ENCODE measurements around the gene EVX2.

Gene EVX2

GRCh38 chr2:176081376-176081836 lies 2.4 kb downstream of the EVX2 start:
- Histone ChIP-seq H2BK15ac (replicated peaks; ENCODE audit: low read depth) (no peak overlapping the region), H3K23ac (ENCODE audit: low read length) (no peak overlapping the region), H3K27me3 (ENCODE audit: insufficient read depth, low read length, poor library complexity) (peaks cover 81% of the 10 kb centered on the region), H3K79me2 (ENCODE audit: control insufficient read depth, insufficient read depth, low read length) (no peaks in the 10 kb centered on the region), H3K18ac (ENCODE audit: low read length) (no peak overlapping the region), H4K5ac (ENCODE audit: low read length) (no peak overlapping the region), H3K56ac (ENCODE audit: low read length) (no peak overlapping the region), H3K36me3 (ENCODE audit: control insufficient read depth, insufficient read depth, low read length) (no peaks in the 10 kb centered on the region), H3K79me1 (ENCODE audit: low read length) (no peaks in the 10 kb centered on the region), H3K9ac (ENCODE audit: low read length) (no peak overlapping the region), H3K4me3 (ENCODE audit: low read length) (no peak overlapping the region), H3K4me2 (ENCODE audit: low read length) (no peak overlapping the region), H3K27ac (ENCODE audit: low read depth, low read length) (no peak overlapping the region), H3K4ac (ENCODE audit: low read depth, low read length) (no peak overlapping the region), H3K4me1 (ENCODE audit: control insufficient read depth, low read depth, low read length) (peaks cover 5% of the 10 kb centered on the region), H4K8ac (ENCODE audit: low read depth, low read length) (no peak overlapping the region), H2BK5ac (ENCODE audit: low read length) (no peak overlapping the region), H2BK120ac (ENCODE audit: low read depth, low read length) (no peak overlapping the region), H2AK5ac (ENCODE audit: low read length) (no peak overlapping the region)
- no peak for DNase-seq
- no CpG with 5 or more reads among the region's 17 CpGs for WGBS (ENCODE audit: extremely low coverage, insufficient coverage, low lambda C conversion rate)

GRCh38 chr2:176080540-176081375 lies 3.0 kb downstream of the EVX2 start:
- Histone ChIP-seq H3K27me3 (ENCODE audit: insufficient read depth, low read length, poor library complexity) (peaks cover 82% of the 10 kb centered on the region), H3K18ac (ENCODE audit: low read length) (no peak overlapping the region), H4K8ac (ENCODE audit: low read depth, low read length) (no peak overlapping the region), H3K36me3 (ENCODE audit: control insufficient read depth, insufficient read depth, low read length) (no peaks in the 10 kb centered on the region), H3K4me1 (ENCODE audit: control insufficient read depth, low read depth, low read length) (peaks cover 5% of the 10 kb centered on the region), H4K5ac (ENCODE audit: low read length) (no peak overlapping the region), H2AK5ac (ENCODE audit: low read length) (no peak overlapping the region), H3K23ac (ENCODE audit: low read length) (no peak overlapping the region), H3K4ac (ENCODE audit: low read depth, low read length) (no peak overlapping the region), H2BK5ac (ENCODE audit: low read length) (no peak overlapping the region), H3K4me2 (ENCODE audit: low read length) (peak overlapping the region; percentile 46), H3K79me1 (ENCODE audit: low read length) (no peaks in the 10 kb centered on the region), H3K56ac (ENCODE audit: low read length) (peak overlapping the region; percentile 38), H3K27ac (ENCODE audit: low read depth, low read length) (no peak overlapping the region), H3K79me2 (ENCODE audit: control insufficient read depth, insufficient read depth, low read length) (no peaks in the 10 kb centered on the region), H3K4me3 (ENCODE audit: low read length) (no peak overlapping the region), H3K9ac (ENCODE audit: low read length) (no peak overlapping the region), H2BK15ac (replicated peaks; ENCODE audit: low read depth) (no peak overlapping the region), H2BK120ac (ENCODE audit: low read depth, low read length) (no peak overlapping the region)
- WGBS (ENCODE audit: extremely low coverage, insufficient coverage, low lambda C conversion rate), result no CpG with 5 or more reads among the region's 68 CpGs
- DNase-seq, result peak; percentile 31

GRCh38 chr2:176079831-176080539 lies 3.8 kb downstream of the EVX2 start:
- Histone ChIP-seq H4K8ac (ENCODE audit: low read depth, low read length) (no peak overlapping the region), H2AK5ac (ENCODE audit: low read length) (no peak overlapping the region), H3K9ac (ENCODE audit: low read length) (no peak overlapping the region), H3K4me3 (ENCODE audit: low read length) (no peak overlapping the region), H3K79me2 (ENCODE audit: control insufficient read depth, insufficient read depth, low read length) (no peaks in the 10 kb centered on the region), H3K23ac (ENCODE audit: low read length) (no peak overlapping the region), H3K4ac (ENCODE audit: low read depth, low read length) (no peak overlapping the region), H2BK5ac (ENCODE audit: low read length) (no peak overlapping the region), H3K4me1 (ENCODE audit: control insufficient read depth, low read depth, low read length) (peaks cover 4% of the 10 kb centered on the region), H3K36me3 (ENCODE audit: control insufficient read depth, insufficient read depth, low read length) (no peaks in the 10 kb centered on the region), H4K5ac (ENCODE audit: low read length) (no peak overlapping the region), H3K56ac (ENCODE audit: low read length) (no peak overlapping the region), H3K79me1 (ENCODE audit: low read length) (no peaks in the 10 kb centered on the region), H2BK120ac (ENCODE audit: low read depth, low read length) (no peak overlapping the region), H3K4me2 (ENCODE audit: low read length) (peak overlapping the region; percentile 46), H2BK15ac (replicated peaks; ENCODE audit: low read depth) (no peak overlapping the region), H3K18ac (ENCODE audit: low read length) (no peak overlapping the region), H3K27me3 (ENCODE audit: insufficient read depth, low read length, poor library complexity) (peaks cover 80% of the 10 kb centered on the region), H3K27ac (ENCODE audit: low read depth, low read length) (no peak overlapping the region)
- WGBS (ENCODE audit: extremely low coverage, insufficient coverage, low lambda C conversion rate), result no CpG with 5 or more reads among the region's 86 CpGs
- peak; percentile 84 for DNase-seq

- no peak overlapping the region for H3K4ac ChIP-seq (ENCODE audit: low read depth, low read length)
- H3K27me3 ChIP-seq (ENCODE audit: insufficient read depth, low read length, poor library complexity), result peaks cover 80% of the 10 kb centered on the region
- no CpG with 5 or more reads among the region's 30 CpGs for whole genome bisulfite sequencing (ENCODE audit: extremely low coverage, insufficient coverage, low lambda C conversion rate)
- peak overlapping the region; percentile 21 for H3K4me2 ChIP-seq (ENCODE audit: low read length)
- no peak overlapping the region for H2BK120ac ChIP-seq (ENCODE audit: low read depth, low read length)
- no peak overlapping the region for H2BK15ac ChIP-seq (replicated peaks; ENCODE audit: low read depth)
- no peak overlapping the region for H4K8ac ChIP-seq (ENCODE audit: low read depth, low read length)
- peak; percentile 46 for DNase-seq
- H3K23ac ChIP-seq (ENCODE audit: low read length), result no peak overlapping the region
- no peak overlapping the region for H2AK5ac ChIP-seq (ENCODE audit: low read length)
- no peak overlapping the region for H4K5ac ChIP-seq (ENCODE audit: low read length)
- H3K27ac ChIP-seq (ENCODE audit: low read depth, low read length), result no peak overlapping the region
- no peak overlapping the region for H2BK5ac ChIP-seq (ENCODE audit: low read length)
- H3K79me1 ChIP-seq (ENCODE audit: low read length), result no peaks in the 10 kb centered on the region
- H3K4me3 ChIP-seq (ENCODE audit: low read length), result no peak overlapping the region
- H3K9ac ChIP-seq (ENCODE audit: low read length), result no peak overlapping the region
- no peak overlapping the region for H3K56ac ChIP-seq (ENCODE audit: low read length)
- H3K79me2 ChIP-seq (ENCODE audit: control insufficient read depth, insufficient read depth, low read length), result no peaks in the 10 kb centered on the region
- H3K36me3 ChIP-seq (ENCODE audit: control insufficient read depth, insufficient read depth, low read length), result no peaks in the 10 kb centered on the region
- no peak overlapping the region for H3K18ac ChIP-seq (ENCODE audit: low read length)
- H3K4me1 ChIP-seq (ENCODE audit: control insufficient read depth, low read depth, low read length), result peaks cover 2% of the 10 kb centered on the region
Measured at GRCh38 chr2:176079285-176079830, 4.4 kb downstream of the EVX2 start.

GRCh38 chr2:176078541-176079284 lies 5.0 kb downstream of the EVX2 start:
- WGBS (ENCODE audit: extremely low coverage, insufficient coverage, low lambda C conversion rate), result no CpG with 5 or more reads among the region's 25 CpGs
- H3K4ac ChIP-seq (ENCODE audit: low read depth, low read length), result no peak overlapping the region
- no peak overlapping the region for H3K4me3 ChIP-seq (ENCODE audit: low read length)
- H2BK15ac ChIP-seq (replicated peaks; ENCODE audit: low read depth), result no peak overlapping the region
- H3K27ac ChIP-seq (ENCODE audit: low read depth, low read length), result no peak overlapping the region
- H2AK5ac ChIP-seq (ENCODE audit: low read length), result no peak overlapping the region
- H3K56ac ChIP-seq (ENCODE audit: low read length), result no peak overlapping the region
- H3K9ac ChIP-seq (ENCODE audit: low read length), result no peak overlapping the region
- no peaks in the 10 kb centered on the region for H3K79me2 ChIP-seq (ENCODE audit: control insufficient read depth, insufficient read depth, low read length)
- peaks cover 79% of the 10 kb centered on the region for H3K27me3 ChIP-seq (ENCODE audit: insufficient read depth, low read length, poor library complexity)
- no peaks in the 10 kb centered on the region for H3K79me1 ChIP-seq (ENCODE audit: low read length)
- peaks cover 2% of the 10 kb centered on the region for H3K4me1 ChIP-seq (ENCODE audit: control insufficient read depth, low read depth, low read length)
- no peak overlapping the region for H2BK5ac ChIP-seq (ENCODE audit: low read length)
- H4K5ac ChIP-seq (ENCODE audit: low read length), result no peak overlapping the region
- H3K18ac ChIP-seq (ENCODE audit: low read length), result no peak overlapping the region
- DNase-seq, result peak; percentile 45
- no peak overlapping the region for H3K23ac ChIP-seq (ENCODE audit: low read length)
- H4K8ac ChIP-seq (ENCODE audit: low read depth, low read length), result no peak overlapping the region
- no peak overlapping the region for H2BK120ac ChIP-seq (ENCODE audit: low read depth, low read length)
- peak overlapping the region; percentile 21 for H3K4me2 ChIP-seq (ENCODE audit: low read length)
- H3K36me3 ChIP-seq (ENCODE audit: control insufficient read depth, insufficient read depth, low read length), result no peaks in the 10 kb centered on the region

Data from mesendoderm (in vitro differentiated cells).